Keratinocyte (primary cell): ENCODE data around the gene LMBR1.

ENCODE experiments used
- CTCF ChIP-seq, 3 experiments: IDR thresholded peaks in 1 of 3; conservative IDR thresholded peaks in 1 of 3; optimal IDR thresholded peaks in 1 of 3; 2 replicates in 2 of 3; 3 replicates in 1 of 3; pipeline versions ENCODE3 to v1.5.1; 2011; ENCODE audit warnings: low read length in 3 of 3, mild to moderate bottlenecking in 3 of 3, moderate library complexity in 2 of 3, control low read depth in 1 of 3, inconsistent platforms in 1 of 3; ENCODE audit not compliant: insufficient read depth in 2 of 3; ENCODE audit errors: extremely low read depth in 1 of 3
- EZH2 ChIP-seq: IDR thresholded peaks from one replicate; pipeline ENCODE4 v1.6.1; 2012; ENCODE audit warnings: inconsistent platforms, mild to moderate bottlenecking, low read length, moderate library complexity

DNA sequence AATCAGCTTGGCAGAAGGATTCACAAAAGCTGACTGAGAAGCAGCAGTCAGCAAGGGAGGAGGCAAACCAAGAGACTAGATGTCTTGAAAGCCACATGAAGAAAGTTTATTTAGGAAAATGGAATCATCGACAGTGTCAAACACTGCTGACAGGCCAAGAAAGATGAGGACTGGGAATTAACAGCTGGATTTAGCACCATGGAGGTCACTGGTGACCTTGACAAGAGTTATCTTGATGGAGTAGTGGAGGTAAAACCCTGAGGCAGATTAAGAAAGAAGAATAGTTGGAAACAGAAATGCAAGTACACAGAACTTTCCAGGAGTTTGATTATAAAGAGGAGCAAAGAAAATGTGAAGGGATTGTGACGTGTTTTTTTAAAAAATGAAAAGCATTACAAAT is 51.5 kb downstream of the LMBR1 start:
- TF ChIP-seq CTCF (optimal IDR thresholded peaks at IDR 0.05 in 1 of 3, IDR thresholded peaks at IDR 0.05 in 1 of 3, conservative IDR thresholded peaks at IDR 0.05 in 1 of 3; ENCODE audit: extremely low read depth in 1 of 3, insufficient read depth in 2 of 3, low read length in 3 of 3) = no peak
- no peak for TF ChIP-seq EZH2
